Stimulated activated CD8-positive, alpha-beta memory T cell treated with anti-CD3 and anti-CD28 coated beads, Interleukin-4, amount 100 ng/mL, for 4 hours (primary cell): Measurements from ENCODE around the gene HES4.
"Not testable (repeated sequence)": the region's sequence is repeated elsewhere in the genome, so short reads cannot be mapped to it uniquely, and the experiment has no call there.

Experiments
- DNase-seq, 2 donors: peaks; one replicate each; pipeline ENCODE4 v3.0.0-alpha.2; 2020; ENCODE audit warnings: low read depth in 2 of 2, low spot score in 1 of 2

Gene HES4

GRCh38 chr1:1033731-1034438, 34.0 kb upstream of the HES4 start:
- no peak for DNase-seq

DNA sequence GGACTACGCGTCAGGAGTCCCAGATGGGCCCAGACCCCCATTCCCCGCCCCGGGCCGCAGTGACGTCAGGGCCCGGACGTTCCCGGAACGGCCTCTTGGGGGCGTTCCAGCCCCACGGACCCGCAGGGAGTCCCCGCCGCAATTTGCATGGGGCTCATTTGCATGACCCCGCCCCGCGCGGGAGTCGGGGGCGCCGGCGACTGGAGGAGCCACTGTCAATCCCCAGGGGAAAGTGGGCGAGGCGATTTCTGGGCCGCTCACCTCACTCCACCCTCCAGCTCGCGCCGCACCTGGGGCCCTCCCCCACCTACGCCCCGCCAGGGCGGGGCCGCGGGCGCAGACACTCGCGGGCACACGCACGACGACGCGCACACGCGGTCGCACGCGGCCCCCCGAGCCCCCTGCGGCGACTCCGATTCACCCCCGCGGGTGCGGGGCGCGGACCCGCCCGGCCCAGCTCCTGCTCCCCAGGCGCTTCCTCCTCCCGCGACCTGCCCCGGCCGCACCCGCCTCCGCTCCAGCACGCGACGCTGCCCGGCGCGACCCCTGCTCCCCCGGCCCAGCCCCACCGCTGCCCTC, 33.2 kb upstream of the HES4 start:
- peak; percentile 77 to 89 for DNase-seq

DNA sequence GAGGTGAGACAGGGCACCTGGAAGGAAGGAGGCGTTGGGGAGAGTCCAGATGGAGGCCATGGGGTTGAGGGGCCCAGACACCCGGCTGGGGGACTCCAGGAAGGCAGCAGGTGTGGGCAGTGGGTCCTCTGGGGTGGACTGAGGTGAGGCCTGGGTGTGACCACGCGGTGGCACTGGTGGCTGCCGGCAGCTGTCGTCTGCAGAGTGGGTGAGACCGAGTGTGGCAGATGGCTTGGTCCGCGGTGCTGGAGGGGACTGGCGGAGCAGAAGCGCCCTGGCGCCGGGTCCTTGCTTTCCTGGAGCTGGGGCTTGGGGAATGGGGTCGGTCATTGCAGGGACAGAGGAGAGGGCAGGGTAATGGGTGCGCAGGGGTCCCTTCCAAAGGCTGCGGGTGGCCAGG, 32.5 kb upstream of the HES4 start:
- DNase-seq = no peak

DNA sequence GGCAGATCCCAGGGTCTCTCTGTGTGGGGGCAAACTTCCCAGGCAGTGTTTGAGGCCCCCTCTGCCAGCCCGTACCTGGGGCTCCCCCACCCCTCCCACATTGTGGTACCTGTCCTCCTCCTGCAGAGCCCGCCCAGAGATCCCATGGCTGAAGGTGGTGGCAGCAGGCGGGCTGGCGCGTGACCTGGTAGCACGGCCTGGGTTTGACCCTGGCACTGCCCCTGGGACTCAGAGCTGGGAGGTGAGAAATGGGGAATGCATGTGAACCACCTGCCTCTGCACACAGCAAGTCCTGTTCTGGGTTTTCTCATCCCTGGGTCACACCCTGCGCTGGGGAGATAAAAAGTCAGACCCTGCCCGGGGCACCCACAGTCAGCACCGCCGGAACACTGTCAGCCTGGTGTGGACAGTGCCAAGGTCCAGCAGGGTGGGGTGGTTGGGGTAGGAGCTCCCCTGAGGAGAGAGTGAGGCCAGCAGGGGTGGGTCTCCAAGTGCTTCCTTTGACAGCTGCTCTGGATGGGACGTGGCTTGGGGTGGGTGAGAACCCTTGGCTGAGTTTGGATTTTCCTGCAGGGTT, 31.9 kb upstream of the HES4 start:
- no peak for DNase-seq

- not testable (repeated sequence) for DNase-seq
Observed at GRCh38 chr1:1030867-1031658, 31.2 kb upstream of the HES4 start.

DNA sequence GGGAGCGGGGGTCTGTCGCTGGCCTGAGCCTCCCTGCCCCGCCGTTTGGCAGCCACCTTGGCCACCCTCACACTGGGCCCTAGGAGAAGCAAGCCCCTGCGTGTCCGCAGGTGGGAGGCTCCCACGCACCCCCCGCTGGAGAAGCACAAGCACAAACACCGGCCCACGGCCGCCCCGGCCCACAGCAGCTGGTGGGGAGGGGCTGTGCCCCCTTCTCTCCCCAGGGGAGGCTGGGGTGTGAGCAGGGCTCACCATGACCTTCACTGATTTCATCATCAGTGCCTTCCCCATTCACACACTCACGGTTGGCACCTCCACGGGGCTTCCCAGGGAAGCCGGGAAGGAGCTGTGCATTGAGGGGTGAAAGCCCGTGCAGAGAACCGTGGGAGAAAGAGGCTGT, 27.9 kb upstream of the HES4 start:
- no peak for DNase-seq

DNA sequence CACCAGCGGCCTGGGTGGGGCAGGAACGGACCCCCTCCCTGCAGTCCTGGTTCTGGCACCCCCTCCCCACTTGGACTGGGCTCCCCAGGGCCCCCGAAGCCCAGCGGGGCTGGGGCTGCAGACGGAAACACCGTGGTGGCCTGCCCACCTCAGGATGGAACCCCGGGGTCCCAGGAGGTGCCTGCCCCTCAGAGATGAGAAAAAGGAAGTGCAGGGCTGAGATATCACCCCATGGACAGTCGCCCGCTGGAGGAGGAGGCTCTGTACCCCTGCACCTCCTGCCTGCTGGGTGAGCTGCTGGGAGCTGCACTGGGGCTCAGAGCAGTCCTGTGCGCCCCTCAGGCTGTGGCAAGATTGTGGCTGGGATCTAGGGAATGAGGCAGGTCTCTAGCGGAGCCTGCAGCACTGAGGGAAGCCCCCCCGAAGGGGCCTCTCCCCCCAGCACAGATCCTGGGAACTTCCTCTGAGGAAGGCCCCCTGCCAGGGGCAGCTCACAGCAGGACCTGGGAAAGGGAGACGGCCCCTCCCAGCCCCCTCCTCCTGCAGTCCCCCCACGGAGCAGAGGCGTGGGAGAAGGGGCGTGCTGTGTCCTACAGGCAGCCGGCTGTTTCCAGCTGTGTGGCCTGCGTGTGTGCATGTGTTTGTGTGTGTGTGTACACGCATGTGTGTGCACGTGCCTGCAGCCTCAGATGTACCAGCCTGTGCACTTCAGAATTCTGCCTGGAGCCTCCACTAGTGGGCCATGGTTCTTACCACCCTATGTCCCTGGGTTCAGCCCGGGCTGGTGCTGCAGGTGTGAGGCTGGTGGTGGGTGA, 26.9 kb upstream of the HES4 start:
- no peak for DNase-seq

- DNase-seq = no peak
Observed at GRCh38 chr1:1025730-1026129, 25.8 kb upstream of the HES4 start.

DNA sequence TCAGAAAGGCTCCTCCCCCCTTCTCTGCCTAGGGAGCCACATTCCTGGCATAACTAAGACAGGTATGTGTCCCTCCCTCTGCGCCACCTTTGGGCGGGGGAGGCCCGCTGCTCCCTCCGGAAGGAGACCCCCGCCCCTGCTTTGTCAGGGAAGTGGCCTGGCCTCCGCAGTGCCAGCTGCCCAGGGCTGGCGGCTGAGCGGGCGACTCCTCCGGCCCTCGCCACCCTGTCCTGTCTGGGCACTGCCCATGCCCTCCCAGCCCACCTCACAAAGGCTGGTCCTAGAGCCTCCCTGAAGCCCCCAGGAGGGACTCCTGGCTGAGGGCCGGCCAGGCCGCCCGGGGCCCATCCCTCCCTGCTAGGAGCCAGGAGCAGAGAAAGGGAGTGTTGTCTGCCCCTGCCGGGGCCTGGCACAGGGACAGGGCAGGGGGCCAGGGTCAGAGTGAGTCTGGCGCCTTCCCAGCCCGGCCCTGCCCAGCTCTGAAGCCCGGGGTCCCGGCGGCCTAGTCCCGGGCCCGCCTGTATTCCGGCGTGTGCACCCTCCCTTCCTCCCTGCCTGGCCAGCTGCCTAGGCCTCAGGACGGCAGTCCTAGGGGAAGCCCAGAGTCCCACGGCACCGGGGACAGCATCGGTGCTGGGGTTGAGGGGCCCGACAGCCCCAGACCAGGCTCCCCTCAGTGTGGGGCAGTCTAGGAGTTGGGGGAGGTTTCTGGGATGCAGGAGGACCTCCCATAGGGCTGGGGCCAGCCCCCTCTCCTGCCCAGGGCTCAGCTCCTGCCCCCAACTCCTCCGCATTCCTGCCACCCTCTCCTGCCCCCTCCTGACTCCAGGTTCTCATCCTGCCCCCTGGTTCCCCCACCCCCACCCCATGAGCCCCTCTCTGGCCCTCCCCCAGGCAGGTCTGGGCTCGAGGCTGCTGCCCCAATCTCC, 25.1 kb upstream of the HES4 start:
- no peak for DNase-seq

DNA sequence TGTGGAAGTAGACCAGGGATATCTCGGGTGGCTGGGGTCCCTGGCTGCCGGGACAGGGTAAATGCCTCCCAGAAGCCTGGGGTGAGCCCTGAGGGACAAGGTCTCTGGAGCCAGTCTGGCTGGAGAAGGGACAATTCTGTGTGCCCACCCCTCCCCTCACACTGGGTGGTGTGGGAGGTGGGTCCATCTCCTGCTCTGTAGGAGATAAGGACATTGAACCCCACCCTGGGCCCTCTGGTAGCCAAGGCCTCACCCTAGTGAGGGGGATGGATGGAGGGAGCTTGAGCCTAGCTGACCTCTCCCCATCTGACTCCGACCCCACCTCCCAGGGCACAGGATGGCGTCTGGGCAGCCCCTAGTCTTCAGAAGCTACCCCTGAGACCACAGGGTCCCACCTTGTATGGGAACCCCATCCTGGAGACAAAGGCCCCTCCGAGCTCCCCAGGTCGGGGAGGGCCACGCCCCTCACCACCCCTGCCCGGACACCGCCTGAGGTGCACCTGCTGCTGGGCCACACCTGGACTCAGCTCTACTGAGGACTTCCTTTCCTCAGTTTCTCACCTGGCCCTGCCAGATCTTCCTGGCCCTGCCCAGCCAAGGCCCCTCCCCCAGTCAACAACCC, 24.4 kb upstream of the HES4 start:
- no peak for DNase-seq

DNA sequence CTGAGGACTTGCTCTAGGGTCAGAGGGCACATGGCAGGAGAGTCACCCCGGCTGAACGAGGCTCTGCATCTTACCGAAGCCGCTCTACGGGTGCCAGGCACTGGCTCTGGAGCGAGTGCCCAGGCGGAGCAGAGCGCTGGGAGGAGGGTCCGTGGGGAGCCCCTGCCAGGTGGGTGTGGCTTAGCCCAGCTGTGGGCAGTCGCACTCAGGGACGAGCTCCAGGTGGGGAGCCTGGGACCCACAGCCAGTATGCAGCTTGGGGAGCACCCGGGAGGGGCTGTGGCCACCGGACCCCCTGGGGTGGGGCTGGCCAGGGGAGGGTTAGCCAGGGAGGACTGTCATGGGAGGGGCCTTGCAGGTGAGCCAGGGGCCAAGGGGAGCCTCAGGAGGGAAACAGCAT, 23.8 kb upstream of the HES4 start:
- no peak for DNase-seq

GRCh38 chr1:1022302-1023009, 22.6 kb upstream of the HES4 start:
- DNase-seq = no peak

DNA sequence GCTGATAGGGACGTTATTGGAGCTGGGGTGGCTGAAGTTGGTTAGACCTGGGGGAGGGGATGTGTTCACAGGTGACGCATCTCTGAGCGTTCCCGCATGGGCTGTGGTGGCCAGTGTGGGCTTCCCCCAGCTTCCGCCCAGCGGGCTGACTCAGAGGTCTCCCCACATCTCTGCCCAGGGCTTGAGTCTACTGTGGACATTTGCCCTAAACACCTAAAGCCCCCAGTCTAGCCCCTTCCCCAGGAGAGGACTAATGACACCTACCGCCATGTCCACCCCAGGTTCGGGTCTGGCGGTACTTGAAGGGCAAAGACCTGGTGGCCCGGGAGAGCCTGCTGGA, 22.0 kb upstream of the HES4 start:
- DNase-seq = no peak

DNA sequence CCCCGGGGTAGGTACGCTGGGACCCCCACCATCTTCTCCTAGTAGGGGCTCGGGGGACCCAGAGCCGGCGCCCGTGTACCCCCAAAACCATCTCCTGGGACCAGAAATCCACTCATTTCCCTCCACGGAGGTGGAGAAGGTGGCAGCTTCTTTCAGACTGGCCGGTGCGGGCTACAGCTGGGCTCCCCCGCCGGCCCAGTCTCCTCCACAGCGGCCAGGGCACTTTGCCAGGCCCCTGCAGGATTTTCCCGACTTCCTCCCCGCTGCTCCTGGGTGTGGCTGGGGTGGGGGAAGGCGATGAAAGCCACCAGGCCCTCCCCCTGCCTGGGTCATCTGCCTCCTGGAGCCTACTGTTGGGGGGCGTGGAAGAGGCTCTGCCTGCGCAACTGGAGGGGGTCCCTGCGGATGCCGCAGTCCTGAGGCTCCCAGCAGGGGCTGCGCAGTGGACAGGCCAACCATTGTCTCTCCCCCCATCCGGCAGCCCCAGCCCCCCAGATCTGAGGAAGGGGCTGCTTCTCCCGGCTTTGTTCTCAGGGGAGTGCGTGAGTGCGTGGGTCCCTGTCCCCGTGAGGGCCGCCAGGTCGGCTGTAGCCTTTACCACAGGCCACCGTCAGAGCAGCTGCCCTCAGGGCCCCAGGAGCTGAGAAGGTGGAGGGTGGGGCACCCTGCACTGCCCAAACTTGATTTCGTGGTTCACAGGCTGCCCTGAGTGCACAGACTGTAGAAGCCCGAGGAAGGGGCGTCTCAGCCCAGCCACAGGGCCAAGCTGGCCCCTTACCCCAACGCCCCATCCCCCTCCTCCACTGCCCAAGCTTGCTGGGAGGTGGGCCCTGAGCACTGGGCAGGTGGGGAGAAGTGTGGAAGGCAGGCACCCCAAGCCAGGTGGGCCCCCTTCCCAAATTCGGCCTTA, 21.4 kb upstream of the HES4 start:
- DNase-seq = no peak

- no peak for DNase-seq
Observed at GRCh38 chr1:1020415-1021009, 20.6 kb upstream of the HES4 start.

GRCh38 chr1:1020000-1020404, 20.1 kb upstream of the HES4 start, which contains the start of gene AGRN:
AGRN (plus strand) TSS chr1:1020120; CDS start chr1:1020173, 53 bp downstream.
- no peak for DNase-seq

GRCh38 chr1:1019122-1019999, 19.5 kb upstream of the HES4 start:
- peak; percentile 54 for DNase-seq
